Measurements from ENCODE around the gene AKNA. TPM values are rescaled to one million over a fixed set of nuclear protein-coding genes. Genes with fewer than 3 reads are reported as not detected.
A peak's percentile ranks its signal among the peaks of the same experiment; 100 is the strongest.

The AKNA gene
- total RNA-seq, 1 experiment from 2014 or later = 10.1 TPM

- BruUV-seq (replicated peaks) = no TSS peak
- TF ChIP-seq CTCF (IDR thresholded peaks at IDR 0.05) (no peak), POLR2AphosphoS5 (IDR thresholded peaks at IDR 0.05; ENCODE audit: low read depth, low read length) (no peak), REST (IDR thresholded peaks at IDR 0.05; ENCODE audit: insufficient read depth in 1 of 2, low read depth in 2 of 2, low read length in 1 of 2) (no peak), SIN3A (IDR thresholded peaks at IDR 0.05; ENCODE audit: borderline replicate concordance, insufficient read depth, low read depth, low read length) (no peak), TCF7L2 (IDR thresholded peaks at IDR 0.05; ENCODE audit: low read depth, low read length) (no peak)
- no peaks in the 10 kb centered on the region; the same call in none of the 2 replicates for H3K4me1 ChIP-seq (ENCODE audit: control insufficient read depth, insufficient read depth, low read length)
- no peaks in the 10 kb centered on the region for H3K9me3 ChIP-seq (ENCODE audit: control insufficient read depth, insufficient read depth, low read depth, low read length)
- POLR2A ChIA-PET = no interaction called here
- H3K4me3 ChIP-seq (ENCODE audit: low read depth in 2 of 2, low read length in 2 of 2) = peak overlapping the region; percentile 70 to 75
- ATAC-seq = peak; percentile 96
- intact Hi-C loops (cut with micrococcal nuclease; ENCODE audit: unreplicated experiment) (no loop called here), in situ Hi-C loops (cut with HindIII; ENCODE audit: low pct_unique_long_range_greater_than_20kb, low sequenced_read_pairs) (no loop called here)
- no peak for DNase-seq (ENCODE audit: low read depth, low spot score)
- CTCF ChIA-PET = no interaction called here
- H3K27ac ChIP-seq (ENCODE audit: low read length) = peak overlapping the region; percentile 75; the same call in 1 of the 2 replicates
- H3K36me3 ChIP-seq (ENCODE audit: control insufficient read depth, insufficient read depth, low read length) = no peaks in the 10 kb centered on the region; the same call in 1 of the 2 replicates
- H3K27me3 ChIP-seq (ENCODE audit: control insufficient read depth, insufficient read depth, low read length) = no peaks in the 10 kb centered on the region
Measured at GRCh38 chr9:114397848-114398605, 10.2 kb upstream of the AKNA start.

- TSS peak; percentile 65 for BruUV-seq (replicated peaks)
- intact Hi-C loops (cut with micrococcal nuclease; ENCODE audit: unreplicated experiment) (no loop called here), in situ Hi-C loops (cut with HindIII; ENCODE audit: low pct_unique_long_range_greater_than_20kb, low sequenced_read_pairs) (no loop called here)
- POLR2A ChIA-PET = no interaction called here
- peak overlapping the region; percentile 70 to 75 for H3K4me3 ChIP-seq (ENCODE audit: low read depth in 2 of 2, low read length in 2 of 2)
- ATAC-seq (peak; percentile 29; the same call in 1 of the 2 replicates), DNase-seq (ENCODE audit: low read depth, low spot score) (no peak)
- H3K36me3 ChIP-seq (ENCODE audit: control insufficient read depth, insufficient read depth, low read length) = no peaks in the 10 kb centered on the region; the same call in 1 of the 2 replicates
- H3K4me1 ChIP-seq (ENCODE audit: control insufficient read depth, insufficient read depth, low read length) = peaks cover 4% of the 10 kb centered on the region
- TF ChIP-seq CTCF (IDR thresholded peaks at IDR 0.05) (no peak), REST (IDR thresholded peaks at IDR 0.05; ENCODE audit: insufficient read depth in 1 of 2, low read depth in 2 of 2, low read length in 1 of 2) (no peak), SIN3A (IDR thresholded peaks at IDR 0.05; ENCODE audit: borderline replicate concordance, insufficient read depth, low read depth, low read length) (no peak), POLR2AphosphoS5 (IDR thresholded peaks at IDR 0.05; ENCODE audit: low read depth, low read length) (no peak), TCF7L2 (IDR thresholded peaks at IDR 0.05; ENCODE audit: low read depth, low read length) (no peak)
- CTCF ChIA-PET = no interaction called here
- H3K27me3 ChIP-seq (ENCODE audit: control insufficient read depth, insufficient read depth, low read length) = no peaks in the 10 kb centered on the region
- no peaks in the 10 kb centered on the region for H3K9me3 ChIP-seq (ENCODE audit: control insufficient read depth, insufficient read depth, low read depth, low read length)
- H3K27ac ChIP-seq (ENCODE audit: low read length) = peak overlapping the region; percentile 75; the same call in 1 of the 2 replicates
Measured at GRCh38 chr9:114397219-114397847, 9.6 kb upstream of the AKNA start.
